GM19324 (cell line): ENCODE results near the gene CELF4.

Experiments
- ATAC-seq: cut with Tn5 transposase; IDR thresholded peaks from one replicate; pipeline ENCODE4 v1.9.1; 2021; ENCODE audit warnings: mild to moderate bottlenecking, moderate library complexity; ENCODE audit not compliant: unreplicated experiment, low FRiP score

Gene CELF4

GRCh38 chr18:37309059-37309458, 256.5 kb downstream of the CELF4 start:
- no peak for ATAC-seq

GRCh38 chr18:37307181-37307580, 258.4 kb downstream of the CELF4 start:
- no peak for ATAC-seq

- ATAC-seq = no peak
These were observed 259.2 kb downstream of the CELF4 start for GRCh38 chr18:37306432-37306831.

- ATAC-seq = no peak
These were observed 260.5 kb downstream of the CELF4 start for GRCh38 chr18:37305066-37305465.

- ATAC-seq = no peak
These were observed 261.5 kb downstream of the CELF4 start for GRCh38 chr18:37304012-37304680.

GRCh38 chr18:37303009-37303408, 262.6 kb downstream of the CELF4 start:
- ATAC-seq = no peak

GRCh38 chr18:37302519-37302918, 263.1 kb downstream of the CELF4 start:
- ATAC-seq = no peak

GRCh38 chr18:37299471-37300304, 265.9 kb downstream of the CELF4 start:
- no peak for ATAC-seq

- no peak for ATAC-seq
These were observed 266.8 kb downstream of the CELF4 start for GRCh38 chr18:37298816-37299215.

GRCh38 chr18:37297106-37297505, 268.5 kb downstream of the CELF4 start:
- ATAC-seq = no peak

GRCh38 chr18:37294951-37295350, 270.6 kb downstream of the CELF4 start:
- no peak for ATAC-seq

- no peak for ATAC-seq
These were observed 272.2 kb downstream of the CELF4 start for GRCh38 chr18:37293359-37293758.

- no peak for ATAC-seq
These were observed 276.2 kb downstream of the CELF4 start for GRCh38 chr18:37289423-37289822.

GRCh38 chr18:37287601-37288000, 278.0 kb downstream of the CELF4 start:
- ATAC-seq = no peak

GRCh38 chr18:37286801-37287200, 278.8 kb downstream of the CELF4 start:
- no peak for ATAC-seq

GRCh38 chr18:37285825-37286224, 279.8 kb downstream of the CELF4 start:
- no peak for ATAC-seq

- no peak for ATAC-seq
These were observed 281.3 kb downstream of the CELF4 start for GRCh38 chr18:37284260-37284659.

GRCh38 chr18:37282386-37283037, 283.1 kb downstream of the CELF4 start:
- no peak for ATAC-seq

GRCh38 chr18:37280701-37281393, 284.8 kb downstream of the CELF4 start:
- ATAC-seq = no peak

- ATAC-seq = no peak
These were observed 287.8 kb downstream of the CELF4 start for GRCh38 chr18:37277804-37278203.
